ENCODE data around the gene LAMC1. TPM values are rescaled to one million over a fixed set of nuclear protein-coding genes. Genes with fewer than 3 reads are reported as not detected.

LAMC1 gene
- total RNA-seq, 1 donor = 564 TPM

DNA sequence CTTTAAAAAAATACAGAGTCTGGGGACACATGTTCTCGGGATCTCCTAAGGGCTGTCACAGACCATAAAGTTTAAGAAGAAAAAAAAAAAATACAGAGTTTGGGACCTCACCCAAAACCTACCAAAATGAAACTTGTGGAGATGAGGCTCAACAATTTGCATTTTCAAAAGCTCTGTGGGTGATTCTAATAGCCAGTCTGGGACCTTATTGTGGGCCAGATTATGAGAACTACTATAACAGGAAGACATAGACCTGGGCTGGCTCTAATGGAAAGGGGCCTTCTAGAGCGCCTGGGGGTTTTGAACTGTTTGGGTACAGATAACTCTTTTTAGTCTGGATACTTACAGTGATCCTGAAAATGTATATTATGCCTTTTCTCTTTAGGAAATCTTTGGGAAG is 69.1 kb downstream of the LAMC1 start:
- TF ChIP-seq, protein P1, sequence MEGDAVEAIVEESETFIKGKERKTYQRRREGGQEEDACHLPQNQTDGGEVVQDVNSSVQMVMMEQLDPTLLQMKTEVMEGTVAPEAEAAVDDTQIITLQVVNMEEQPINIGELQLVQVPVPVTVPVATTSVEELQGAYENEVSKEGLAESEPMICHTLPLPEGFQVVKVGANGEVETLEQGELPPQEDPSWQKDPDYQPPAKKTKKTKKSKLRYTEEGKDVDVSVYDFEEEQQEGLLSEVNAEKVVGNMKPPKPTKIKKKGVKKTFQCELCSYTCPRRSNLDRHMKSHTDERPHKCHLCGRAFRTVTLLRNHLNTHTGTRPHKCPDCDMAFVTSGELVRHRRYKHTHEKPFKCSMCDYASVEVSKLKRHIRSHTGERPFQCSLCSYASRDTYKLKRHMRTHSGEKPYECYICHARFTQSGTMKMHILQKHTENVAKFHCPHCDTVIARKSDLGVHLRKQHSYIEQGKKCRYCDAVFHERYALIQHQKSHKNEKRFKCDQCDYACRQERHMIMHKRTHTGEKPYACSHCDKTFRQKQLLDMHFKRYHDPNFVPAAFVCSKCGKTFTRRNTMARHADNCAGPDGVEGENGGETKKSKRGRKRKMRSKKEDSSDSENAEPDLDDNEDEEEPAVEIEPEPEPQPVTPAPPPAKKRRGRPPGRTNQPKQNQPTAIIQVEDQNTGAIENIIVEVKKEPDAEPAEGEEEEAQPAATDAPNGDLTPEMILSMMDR (IDR thresholded peaks at IDR 0.05; ENCODE audit: insufficient read depth, low read length) = no peak
- no peak overlapping the region for H3K4me3 ChIP-seq (ENCODE audit: low read depth, low read length)
- DNase-seq (ENCODE audit: low read depth) = no peak

DNA sequence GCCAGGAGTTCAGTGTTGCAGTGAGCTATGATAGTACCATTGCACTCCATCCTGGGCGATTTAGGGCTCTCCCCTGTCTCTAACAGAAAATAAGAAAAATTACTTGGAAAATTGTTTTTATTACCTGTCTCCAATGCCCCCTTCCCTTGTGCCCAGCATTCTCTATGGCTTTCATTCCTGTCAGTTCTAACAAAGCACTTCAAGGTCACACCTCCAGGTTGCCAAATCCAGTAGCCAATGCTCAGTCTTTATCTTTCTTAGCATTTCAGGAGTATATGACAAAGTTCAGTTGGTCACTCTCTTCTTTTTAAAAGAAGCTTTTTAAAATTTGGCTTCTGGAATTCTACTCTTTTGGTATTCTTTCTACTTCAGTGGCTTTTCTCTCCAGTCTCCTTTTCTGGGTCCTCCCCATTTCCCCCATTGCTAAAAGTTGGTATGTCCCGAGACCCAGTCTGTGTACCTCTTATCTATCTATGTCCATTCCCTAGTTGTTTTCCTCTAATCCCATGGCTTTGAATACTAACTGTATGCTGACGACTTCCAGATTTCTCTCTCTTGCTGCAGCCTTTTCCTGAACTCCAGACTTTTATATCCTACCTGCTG is 69.9 kb downstream of the LAMC1 start:
- no peak for DNase-seq (ENCODE audit: low read depth)
- no peak overlapping the region for H3K4me3 ChIP-seq (ENCODE audit: low read depth, low read length)
- TF ChIP-seq, protein P1 (IDR thresholded peaks at IDR 0.05; ENCODE audit: insufficient read depth, low read length) = no peak

DNA sequence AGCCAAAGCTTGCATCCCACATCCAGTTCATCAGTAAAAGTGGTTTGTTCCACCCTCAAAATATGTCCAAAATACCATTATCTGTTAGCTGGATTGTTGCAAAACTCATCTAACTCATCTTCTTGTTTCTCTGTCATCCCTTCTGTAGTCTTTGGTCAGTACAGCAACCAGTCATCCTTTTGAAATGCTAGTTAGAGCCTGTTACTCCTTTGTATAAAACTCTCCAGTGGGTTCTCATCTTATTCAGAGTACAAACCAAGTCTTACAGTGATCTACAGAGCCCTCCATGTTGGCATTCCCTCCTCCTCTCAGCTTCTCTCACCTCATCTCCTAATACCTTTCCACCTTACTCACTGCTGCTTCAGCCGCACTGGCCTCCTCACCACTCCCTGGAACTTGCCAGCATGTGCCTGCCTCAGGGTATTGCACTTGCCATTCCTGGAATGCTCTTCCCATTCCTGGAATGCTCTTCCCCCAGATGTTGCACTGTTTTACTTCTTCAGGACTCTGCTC is 70.6 kb downstream of the LAMC1 start:
- TF ChIP-seq, protein P1 (IDR thresholded peaks at IDR 0.05; ENCODE audit: insufficient read depth, low read length) = no peak
- no peak overlapping the region for H3K4me3 ChIP-seq (ENCODE audit: low read depth, low read length)
- DNase-seq (ENCODE audit: low read depth) = peak; percentile 62

DNA sequence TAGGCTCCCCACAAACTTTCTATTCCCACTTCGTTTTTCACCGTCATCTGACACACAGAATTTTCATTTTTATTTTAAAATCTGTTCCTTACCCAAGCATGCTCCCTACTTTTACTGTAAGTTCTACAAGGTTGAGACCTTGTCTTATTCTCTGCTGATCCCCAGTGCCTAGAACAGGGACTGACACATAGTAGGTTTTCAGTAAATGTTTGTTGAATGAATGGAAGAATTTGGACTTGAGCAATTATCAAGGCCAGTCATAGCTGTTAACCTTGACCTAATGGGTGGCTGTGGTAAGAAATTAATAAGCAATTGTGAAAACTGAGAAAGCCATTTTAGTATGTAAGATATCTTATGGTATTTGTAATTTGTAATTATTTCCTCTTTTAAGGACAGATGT is 71.1 kb downstream of the LAMC1 start:
- no peak for DNase-seq (ENCODE audit: low read depth)
- H3K4me3 ChIP-seq (ENCODE audit: low read depth, low read length) = no peak overlapping the region
- TF ChIP-seq, protein P1 (IDR thresholded peaks at IDR 0.05; ENCODE audit: insufficient read depth, low read length) = no peak

DNA sequence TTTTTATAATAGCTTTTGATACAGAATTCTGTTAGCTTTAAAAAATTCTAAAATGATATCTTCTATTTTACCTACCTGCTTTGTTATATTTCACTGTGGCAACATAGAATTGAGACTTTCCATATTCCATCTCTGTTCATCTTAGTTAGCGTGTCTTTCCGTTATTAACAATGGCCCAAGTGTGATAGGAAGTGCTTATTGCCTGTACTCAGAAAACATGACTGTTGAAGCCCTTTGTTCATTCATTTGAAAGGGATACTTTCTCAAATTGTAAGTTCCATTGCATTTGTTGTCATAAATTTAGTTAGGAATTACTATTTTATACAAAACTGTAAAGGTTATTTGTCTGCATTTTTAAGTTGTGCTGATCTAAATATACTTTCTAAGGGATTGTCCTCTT is 73.1 kb downstream of the LAMC1 start:
- H3K4me3 ChIP-seq (ENCODE audit: low read depth, low read length) = no peak overlapping the region
- no peak for DNase-seq (ENCODE audit: low read depth)
- TF ChIP-seq, protein P1 (IDR thresholded peaks at IDR 0.05; ENCODE audit: insufficient read depth, low read length) = no peak

DNA sequence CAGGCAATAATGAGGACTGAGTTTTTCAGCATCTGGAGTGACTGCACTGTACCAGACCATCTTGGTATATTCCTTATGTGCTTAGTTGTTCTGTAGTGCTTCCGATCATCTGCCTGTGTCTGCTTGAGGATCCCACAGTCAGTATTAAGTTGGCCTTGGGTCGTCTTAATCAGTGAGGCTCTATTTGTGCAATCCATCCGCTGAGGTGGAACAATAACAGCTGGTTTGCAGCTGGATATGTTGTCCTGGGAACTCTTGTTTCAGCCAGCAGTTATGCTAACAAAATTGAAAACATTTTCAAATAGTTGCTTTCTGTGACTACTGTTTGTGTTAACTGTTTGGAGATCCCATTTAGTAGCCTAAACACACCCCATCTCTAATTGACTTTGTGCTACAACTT is 73.7 kb downstream of the LAMC1 start:
- TF ChIP-seq, protein P1 (IDR thresholded peaks at IDR 0.05; ENCODE audit: insufficient read depth, low read length) = no peak
- peak; percentile 83 for DNase-seq (ENCODE audit: low read depth)
- H3K4me3 ChIP-seq (ENCODE audit: low read depth, low read length) = no peak overlapping the region
